Retinal pigment epithelial cell (primary cell): ENCODE measurements around the gene CD47.

ENCODE experiments used
- DNase-seq: peaks from one replicate; pipeline ENCODE4 v3.0.0-alpha.2; 2010; ENCODE audit warnings: low read depth
- H3K4me3 ChIP-seq: 2 replicates; pipeline ENCODE4 v1.5.1; 2011; ENCODE audit warnings: mild to moderate bottlenecking, low read length, control low read depth, moderate library complexity
- TF ChIP-seq, protein P1 (sequence below): conservative IDR thresholded peaks from 2 replicates; pipeline ENCODE4 v1.5.1; 2011; ENCODE audit warnings: low read depth, low read length, control low read depth, inconsistent platforms

Gene CD47

DNA sequence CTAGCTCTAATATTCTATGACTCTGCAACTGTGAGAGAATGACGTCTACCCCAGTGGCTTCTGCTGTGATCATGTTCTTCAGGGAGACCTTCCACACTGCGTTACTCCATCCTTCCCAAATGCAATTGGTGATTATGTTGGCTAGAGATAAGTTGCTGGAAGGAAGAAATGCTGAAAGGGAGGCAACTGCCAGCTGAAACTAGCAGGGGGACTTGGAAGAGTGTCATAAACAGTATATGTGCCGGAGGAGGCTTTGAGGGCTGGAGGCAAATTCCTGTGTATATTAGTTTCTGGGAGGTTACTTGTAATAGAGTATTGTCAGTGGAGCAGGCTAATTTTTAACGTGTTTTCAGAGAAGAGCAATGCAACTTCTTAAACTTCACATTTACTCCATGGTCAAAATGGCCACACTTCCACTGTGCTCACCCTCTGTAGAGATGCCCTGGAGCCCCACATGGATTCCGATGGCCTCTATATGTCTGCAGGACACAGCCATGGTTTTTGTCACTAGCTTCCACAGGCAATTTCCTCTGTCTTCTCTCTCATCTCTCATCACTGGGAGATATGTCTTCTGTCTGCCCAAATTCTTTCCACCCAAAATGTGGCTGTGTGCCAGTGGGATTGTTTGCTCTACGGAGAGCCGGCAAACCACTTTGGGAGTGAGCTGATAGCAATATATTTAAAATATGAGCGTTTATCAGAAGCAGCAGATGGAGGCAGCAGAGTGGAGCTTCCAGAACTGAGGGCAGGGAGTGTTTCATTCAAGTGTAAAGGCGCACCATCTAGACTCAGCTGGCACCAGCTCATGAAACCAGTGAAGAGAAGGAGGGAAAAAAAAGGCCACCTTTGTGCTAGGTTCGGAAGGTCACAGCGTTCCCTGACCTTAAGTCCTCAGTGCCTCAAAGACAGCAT lies 13.3 kb upstream of the CD47 start:
- no peak overlapping the region for H3K4me3 ChIP-seq
- no peak for DNase-seq
- TF ChIP-seq, protein P1, sequence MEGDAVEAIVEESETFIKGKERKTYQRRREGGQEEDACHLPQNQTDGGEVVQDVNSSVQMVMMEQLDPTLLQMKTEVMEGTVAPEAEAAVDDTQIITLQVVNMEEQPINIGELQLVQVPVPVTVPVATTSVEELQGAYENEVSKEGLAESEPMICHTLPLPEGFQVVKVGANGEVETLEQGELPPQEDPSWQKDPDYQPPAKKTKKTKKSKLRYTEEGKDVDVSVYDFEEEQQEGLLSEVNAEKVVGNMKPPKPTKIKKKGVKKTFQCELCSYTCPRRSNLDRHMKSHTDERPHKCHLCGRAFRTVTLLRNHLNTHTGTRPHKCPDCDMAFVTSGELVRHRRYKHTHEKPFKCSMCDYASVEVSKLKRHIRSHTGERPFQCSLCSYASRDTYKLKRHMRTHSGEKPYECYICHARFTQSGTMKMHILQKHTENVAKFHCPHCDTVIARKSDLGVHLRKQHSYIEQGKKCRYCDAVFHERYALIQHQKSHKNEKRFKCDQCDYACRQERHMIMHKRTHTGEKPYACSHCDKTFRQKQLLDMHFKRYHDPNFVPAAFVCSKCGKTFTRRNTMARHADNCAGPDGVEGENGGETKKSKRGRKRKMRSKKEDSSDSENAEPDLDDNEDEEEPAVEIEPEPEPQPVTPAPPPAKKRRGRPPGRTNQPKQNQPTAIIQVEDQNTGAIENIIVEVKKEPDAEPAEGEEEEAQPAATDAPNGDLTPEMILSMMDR, result no peak

DNA sequence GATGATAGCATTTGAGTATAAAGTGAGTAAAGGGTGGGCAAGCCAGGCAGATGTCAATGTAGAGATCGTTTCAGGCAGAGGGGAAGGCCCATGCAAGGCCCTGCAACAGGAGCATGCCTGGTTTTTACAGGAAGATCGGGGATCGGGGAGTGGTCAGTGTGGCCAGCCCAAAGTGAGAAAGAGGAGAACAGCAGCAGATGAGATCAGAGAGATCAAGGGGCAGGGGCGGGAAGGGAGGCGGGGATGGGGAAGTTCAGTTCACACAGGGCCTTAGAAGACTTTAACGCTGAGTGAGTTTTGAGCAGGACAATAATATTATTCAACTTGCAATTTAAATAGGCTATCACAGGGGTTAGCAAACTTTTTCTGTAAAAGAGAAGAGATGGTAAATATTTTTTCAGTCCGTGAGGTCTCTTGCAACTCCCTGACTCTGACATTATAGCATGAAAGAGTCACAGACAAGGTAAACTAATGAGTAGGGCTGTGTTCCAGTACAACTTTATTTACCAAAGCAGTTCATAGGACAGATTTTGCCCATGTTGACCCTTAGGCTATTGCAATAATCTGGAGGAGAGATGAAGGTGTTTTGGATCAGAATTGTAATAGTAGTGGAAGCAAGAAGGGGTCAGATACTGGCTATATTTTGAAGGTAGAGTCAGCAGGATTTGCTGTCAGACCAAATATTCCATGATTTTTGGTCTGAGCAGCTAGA lies 12.4 kb upstream of the CD47 start:
- TF ChIP-seq, protein P1, result no peak
- H3K4me3 ChIP-seq, result no peak overlapping the region
- DNase-seq, result no peak

DNA sequence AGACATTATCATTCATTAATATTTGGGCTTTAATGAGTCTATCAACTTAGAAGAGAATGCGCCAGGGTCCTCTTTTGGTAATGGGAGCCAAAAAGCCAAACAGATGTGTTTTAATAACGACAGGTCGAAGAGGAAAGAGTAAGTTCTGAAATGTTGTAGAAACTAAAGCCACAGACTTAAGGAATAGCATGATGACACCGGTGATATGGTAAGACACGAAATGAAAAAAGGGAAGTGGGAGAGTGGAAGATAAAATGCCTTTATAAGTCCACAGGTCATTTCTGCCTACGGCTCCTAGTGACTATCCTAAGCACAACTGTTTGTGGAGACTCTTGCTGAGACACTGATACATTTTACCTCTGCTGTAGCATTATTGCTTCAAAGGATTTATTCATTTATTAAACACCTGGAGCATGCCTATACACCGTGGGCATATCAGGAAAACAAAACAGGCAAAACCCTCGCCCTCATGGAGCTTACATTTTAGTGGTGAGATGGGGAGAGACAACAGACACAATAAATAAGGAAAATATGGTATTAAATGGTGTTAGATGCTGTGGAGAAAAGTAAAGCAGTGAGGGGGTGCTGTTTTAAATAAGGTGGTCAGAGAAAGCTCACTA lies 11.7 kb upstream of the CD47 start:
- no peak for DNase-seq
- TF ChIP-seq, protein P1, result no peak
- no peak overlapping the region for H3K4me3 ChIP-seq

DNA sequence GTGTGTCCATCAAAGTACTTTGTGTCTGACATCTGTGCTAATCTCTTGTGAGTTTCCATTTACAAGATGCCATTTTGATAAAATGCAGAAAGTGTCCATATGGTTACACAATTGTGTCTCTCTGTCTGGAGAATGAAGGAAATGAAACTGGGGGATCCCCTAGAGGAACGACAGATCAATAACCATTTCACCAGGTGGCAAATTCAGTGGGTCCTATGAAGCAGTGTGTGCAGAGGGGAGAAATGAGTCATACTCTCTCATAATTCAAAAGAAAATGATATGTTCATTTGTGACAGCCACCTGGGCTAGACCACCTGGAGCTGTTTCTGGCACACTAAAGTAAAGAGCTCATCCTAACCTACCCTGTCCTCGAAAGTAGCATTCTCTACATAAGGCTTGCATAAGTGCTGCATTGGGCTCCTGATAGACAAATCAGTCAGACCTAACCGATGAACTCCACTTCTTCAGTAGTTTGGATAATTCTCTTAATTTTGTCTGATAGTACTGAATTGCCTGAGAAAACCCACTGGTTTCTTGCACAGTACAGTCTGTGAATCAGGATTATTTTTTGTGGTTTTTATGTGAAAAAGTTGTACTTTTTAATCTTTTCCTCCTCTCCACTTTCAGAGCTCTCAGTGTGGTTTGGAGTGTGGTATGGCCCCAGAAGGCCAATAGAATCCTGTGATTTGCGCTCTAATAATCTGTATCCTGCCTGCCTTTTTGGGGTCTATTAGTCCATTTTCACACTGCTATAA lies 10.3 kb upstream of the CD47 start:
- DNase-seq, result no peak
- TF ChIP-seq, protein P1, result no peak
- no peak overlapping the region for H3K4me3 ChIP-seq

DNA sequence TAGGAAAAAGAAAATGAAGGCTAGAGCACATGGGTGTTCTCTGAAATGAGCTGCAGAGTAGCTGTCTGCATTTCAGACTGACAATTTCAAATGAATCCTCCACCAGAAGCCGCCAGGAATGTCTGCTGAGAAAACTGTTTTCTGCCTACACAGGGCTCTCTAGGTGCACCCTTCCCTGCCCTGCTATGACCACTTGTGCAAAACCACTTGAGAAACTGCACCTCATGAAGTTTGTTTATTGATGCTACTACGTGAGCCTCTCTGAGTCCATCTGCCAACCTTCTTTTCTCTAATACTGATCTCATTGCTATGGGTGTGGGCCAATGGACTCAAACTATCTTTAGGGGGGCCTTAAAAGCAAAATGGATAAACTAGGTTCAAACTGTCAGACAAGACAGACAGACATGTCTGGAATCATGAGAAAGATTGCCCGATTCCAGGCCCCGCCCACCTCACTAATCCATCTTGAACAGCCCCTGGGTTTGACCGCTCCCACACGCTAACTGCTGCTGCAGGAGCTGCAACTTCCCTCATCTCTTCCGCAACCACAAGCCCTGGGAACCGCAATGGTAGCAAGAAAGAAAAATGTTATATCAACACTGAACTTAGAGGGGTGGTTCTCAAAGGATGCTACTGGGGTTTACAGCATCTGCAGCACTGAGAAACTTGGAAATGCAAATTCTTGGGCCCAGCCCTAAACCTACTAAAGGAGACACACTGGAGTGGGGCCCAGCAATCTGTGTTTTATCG lies 9.0 kb upstream of the CD47 start:
- H3K4me3 ChIP-seq, result no peak overlapping the region
- DNase-seq, result no peak
- TF ChIP-seq, protein P1, result no peak

DNA sequence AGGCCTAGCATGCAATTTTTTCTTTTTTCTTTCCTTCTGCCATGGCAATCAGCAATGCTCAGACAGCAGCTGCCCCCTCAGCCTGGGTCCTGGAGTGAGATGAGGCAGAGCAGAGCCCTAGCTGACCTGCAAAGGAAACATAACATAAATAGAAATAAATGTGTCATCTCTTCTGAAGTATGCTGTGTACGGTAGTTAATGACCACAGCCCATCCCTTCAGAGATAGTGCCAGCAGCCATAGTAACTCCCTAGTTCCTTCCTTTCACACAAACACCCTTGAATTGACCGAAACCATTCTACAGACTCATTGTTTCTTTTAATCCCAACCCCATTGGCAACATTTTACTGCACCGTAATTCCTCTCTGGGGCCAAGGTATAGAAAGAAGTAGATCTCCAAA lies 8.4 kb upstream of the CD47 start:
- DNase-seq, result no peak
- TF ChIP-seq, protein P1, result no peak
- H3K4me3 ChIP-seq, result no peak overlapping the region
